Large intestine (tissue), 3 donors: ENCODE measurements around the gene MXD4. TPM values are rescaled to one million over a fixed set of nuclear protein-coding genes. Genes with fewer than 3 reads are reported as not detected.

Experiments
- DNase-seq, 2 donors: peaks; one replicate each; pipeline versions ENCODE4 v3.0.0 to v3.0.0-alpha.2; 2013
- H3K27ac ChIP-seq: one replicate; pipeline ENCODE4 v1.5.1; 2013; ENCODE audit warnings: low read length
- H3K27me3 ChIP-seq: 2 replicates; pipeline ENCODE4 v1.6.1; 2013; ENCODE audit warnings: low read length; ENCODE audit not compliant: control insufficient read depth, insufficient read depth
- H3K36me3 ChIP-seq: 2 replicates; pipeline ENCODE4 v1.6.1; 2013; ENCODE audit warnings: low read length; ENCODE audit not compliant: control insufficient read depth, insufficient read depth
- H3K4me1 ChIP-seq: one replicate; pipeline ENCODE4 v1.6.1; 2013; ENCODE audit warnings: low read length; ENCODE audit not compliant: control insufficient read depth, insufficient read depth
- H3K4me3 ChIP-seq: one replicate; pipeline ENCODE4 v1.5.1; 2013; ENCODE audit warnings: low read length
- H3K9me3 ChIP-seq: one replicate; pipeline ENCODE4 v1.6.1; 2013; ENCODE audit warnings: mild to moderate bottlenecking, low read depth, low read length, moderate library complexity; ENCODE audit not compliant: control insufficient read depth
- WGBS: methylation state at CpG from one replicate; pipeline ENCODE4 v1.1.5; 2013; ENCODE audit warnings: low lambda C conversion rate; ENCODE audit not compliant: insufficient coverage; 5-methylcytosine and 5-hydroxymethylcytosine counted together
- polyA plus RNA-seq: library from polyadenylated mRNA; unstranded; fragments of 120-200 nt; gene quantifications from one replicate; pipeline ENCODE4 v1.2.1, GENCODE V29; 2013

MXD4 gene
- polyA plus RNA-seq, 1 donor, result 52.4 TPM

DNA sequence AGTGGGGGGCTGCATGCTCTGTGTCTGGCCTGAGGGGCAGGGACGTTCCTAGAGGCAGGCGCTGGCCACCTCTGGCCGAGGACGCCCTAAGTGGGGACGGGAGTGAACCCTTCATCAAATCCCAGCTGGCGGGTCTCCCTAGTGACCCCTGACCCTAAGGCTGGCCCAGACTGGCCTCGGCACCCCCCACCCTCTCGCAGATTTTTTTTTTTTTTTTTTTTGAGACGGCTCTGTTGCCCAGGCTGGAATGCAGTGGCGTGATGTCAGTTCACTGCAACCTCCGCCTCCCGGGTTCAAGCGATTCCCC is 988 bp upstream of the MXD4 start:
- Histone ChIP-seq H3K27me3 (no peaks in the 10 kb centered on the region), H3K9me3 (no peaks in the 10 kb centered on the region), H3K36me3 (peaks cover 23% of the 10 kb centered on the region), H3K4me3 (peak overlapping the region; percentile 47), H3K27ac (peak overlapping the region; percentile 74), H3K4me1 (peaks cover 8% of the 10 kb centered on the region)
- DNase-seq, result no peak
- WGBS, result no CpG with 5 or more reads among the region's 13 CpGs

DNA sequence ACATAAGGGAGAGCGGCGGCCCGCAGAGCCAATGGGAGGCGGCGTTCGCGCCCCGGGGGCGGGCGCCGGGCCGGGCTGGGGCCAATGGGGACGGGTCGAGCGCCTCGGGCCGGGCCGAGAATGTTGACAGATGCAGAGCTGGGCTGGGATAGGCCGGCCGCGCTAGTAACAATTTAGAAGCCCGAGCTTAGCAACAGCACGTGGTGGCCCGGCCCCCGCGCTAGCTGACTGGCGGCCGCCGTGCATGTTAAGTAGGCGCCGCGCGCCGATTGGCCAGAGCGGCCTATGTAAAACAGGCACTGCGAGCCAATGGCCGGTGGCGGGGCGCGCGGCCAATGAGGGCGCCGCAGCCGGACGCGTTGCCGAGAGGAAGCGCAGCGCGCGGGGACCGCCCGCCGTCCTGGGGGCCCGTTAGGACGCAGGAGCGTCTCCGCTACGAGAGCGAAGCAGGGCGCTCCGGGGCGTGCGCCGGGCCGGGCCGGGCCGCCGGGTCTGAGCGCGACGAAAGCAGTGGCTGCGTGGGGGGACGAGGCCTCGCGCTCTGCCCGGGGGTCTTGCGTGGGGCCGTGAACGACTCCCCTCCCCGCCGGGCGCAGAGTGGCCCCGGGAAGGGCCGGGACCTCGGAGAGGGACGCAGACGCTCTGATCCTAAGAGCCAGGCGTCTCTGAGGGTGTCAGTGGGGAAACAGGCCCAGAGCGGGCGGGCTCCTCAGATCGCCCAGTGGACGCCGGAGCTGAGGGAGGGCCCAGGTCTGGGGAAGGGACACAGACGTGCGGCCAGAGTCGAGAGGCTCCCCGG is 435 bp upstream of the MXD4 start:
- H3K9me3 ChIP-seq, result no peaks in the 10 kb centered on the region
- no CpG with 5 or more reads among the region's 98 CpGs for WGBS
- H3K4me1 ChIP-seq, result peaks cover 8% of the 10 kb centered on the region
- H3K4me3 ChIP-seq, result peak overlapping the region; percentile 47
- DNase-seq, result peak; percentile 100
- no peaks in the 10 kb centered on the region for H3K27me3 ChIP-seq
- H3K27ac ChIP-seq, result peak overlapping the region; percentile 74
- peaks cover 28% of the 10 kb centered on the region for H3K36me3 ChIP-seq

DNA sequence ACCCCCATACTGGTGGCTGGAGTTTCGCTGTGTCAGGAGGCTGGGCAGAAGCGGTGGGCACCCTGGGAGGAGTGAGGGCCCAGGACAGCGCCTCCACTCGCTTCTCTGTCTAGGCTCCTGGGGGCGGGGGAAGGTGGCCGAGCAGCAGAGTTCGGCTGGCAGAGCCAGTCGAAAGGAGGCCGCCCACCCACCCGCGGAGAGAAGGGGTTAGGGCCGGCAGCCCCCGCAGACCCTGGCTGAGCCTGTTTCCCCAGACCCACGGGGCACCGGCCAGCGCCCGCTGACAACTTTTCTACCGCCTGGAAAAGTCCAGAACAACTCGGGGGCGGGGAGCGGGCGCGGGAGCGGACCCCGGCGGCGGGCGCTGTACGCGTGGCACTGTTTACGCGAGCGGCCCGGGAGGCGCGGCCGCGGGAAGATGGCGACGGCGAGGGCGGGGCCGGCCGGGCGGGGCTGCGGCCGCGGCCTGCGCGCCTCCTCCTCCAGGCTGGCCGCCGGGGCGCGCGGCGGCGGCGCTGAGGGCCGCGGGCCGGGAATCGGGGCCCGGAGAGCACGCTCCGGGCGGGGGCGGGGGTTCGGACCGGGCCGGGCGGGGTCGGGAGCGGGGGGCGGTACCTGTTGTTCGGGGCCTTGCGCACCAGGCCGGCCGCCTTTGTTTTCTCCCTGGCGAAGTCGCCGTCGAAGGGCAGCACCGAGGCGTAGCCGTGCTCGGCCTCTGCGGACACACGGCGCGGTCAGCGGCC is 628 bp downstream of the MXD4 start:
- DNase-seq, result peak in 1 of 2 donors; percentile 48
- Histone ChIP-seq H3K27ac (no peak overlapping the region), H3K9me3 (no peaks in the 10 kb centered on the region), H3K36me3 (peaks cover 38% of the 10 kb centered on the region), H3K4me3 (peak overlapping the region; percentile 96), H3K4me1 (peaks cover 17% of the 10 kb centered on the region), H3K27me3 (no peaks in the 10 kb centered on the region)
- no CpG with 5 or more reads among the region's 91 CpGs for WGBS

DNA sequence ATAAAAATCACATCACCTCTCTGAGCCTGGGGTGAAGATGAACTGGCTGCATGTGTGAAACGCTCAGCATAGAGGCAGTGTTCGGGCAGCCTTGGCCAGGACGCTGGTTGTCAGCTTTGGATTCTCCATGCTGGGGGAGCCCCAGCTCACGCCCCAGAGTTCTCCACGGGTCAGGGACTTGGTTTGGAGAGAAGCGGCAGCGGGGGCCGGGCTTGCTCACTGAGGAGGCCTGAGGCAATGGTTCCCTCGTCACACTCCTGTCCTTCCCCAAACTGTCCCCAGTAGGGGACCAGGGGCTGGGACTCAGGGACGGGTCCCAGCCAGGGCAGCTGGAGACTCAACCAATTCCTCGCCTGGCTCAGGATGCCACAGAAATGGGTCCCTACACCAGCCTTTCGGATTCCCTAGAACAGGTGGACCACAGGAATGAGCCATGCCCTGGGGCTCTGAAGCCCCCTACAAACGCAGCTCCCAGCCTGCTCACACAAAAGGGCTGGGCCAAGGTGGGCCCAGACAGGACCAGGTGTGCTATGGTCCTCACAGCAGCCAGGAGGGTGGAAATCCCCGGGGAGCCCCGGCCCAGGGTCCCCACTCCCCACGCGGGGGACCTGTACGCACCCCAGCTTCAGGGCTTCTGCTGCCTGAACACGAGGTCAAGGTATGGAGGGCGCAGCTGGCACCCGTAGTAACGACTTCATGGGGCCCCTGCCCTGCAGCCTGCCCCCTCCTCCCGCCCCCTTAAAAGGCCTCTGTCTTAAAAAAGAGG is 1.4 kb downstream of the MXD4 start:
- DNase-seq, result no peak

DNA sequence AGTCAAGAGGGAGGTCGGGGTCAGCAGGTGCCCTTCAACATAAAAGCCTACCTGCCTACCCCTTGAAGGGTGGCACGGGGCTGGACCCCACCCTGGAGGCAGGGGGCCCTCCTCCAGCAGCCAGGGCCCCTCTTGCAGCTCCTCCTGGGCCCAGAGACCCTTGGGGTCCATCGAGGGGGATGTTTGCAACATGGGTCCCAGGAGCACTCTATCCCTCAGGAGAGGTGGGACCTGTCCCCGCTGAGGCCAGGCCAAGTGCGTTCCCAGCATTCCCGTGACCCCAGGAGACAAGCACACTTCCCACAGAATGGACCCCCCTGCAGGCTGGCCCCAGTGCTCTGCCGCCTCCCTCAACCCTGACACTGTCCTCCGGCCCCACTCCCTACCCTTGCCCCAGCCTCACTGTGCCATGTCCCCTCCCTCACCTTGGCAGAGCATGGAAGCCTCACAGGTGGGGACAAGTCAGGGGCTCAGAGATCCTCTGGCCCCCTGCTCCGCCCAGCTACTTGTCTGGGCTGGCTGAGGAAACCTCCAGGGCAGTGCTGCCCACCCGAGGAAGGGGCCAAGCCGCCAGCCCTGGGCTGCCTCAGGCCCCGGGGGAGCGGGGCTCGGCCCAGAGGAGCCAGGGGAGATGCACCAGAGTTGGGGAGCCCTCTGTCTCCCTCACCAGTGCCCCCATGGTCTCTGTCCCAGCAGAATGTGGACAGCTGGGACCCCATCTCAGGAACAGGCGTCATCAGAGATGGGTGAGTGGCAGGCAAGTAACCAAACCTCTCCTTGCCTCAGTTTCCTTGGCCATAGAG is 2.2 kb downstream of the MXD4 start:
- Histone ChIP-seq H3K4me1 (peaks cover 21% of the 10 kb centered on the region), H3K9me3 (no peaks in the 10 kb centered on the region), H3K36me3 (peaks cover 52% of the 10 kb centered on the region), H3K27ac (no peak overlapping the region), H3K4me3 (peak overlapping the region; percentile 96), H3K27me3 (no peaks in the 10 kb centered on the region)
- no CpG with 5 or more reads among the region's 15 CpGs for WGBS
- no peak for DNase-seq

More for the DNA sequence above, 1.4 kb downstream of the MXD4 start:
- peaks cover 45% of the 10 kb centered on the region for H3K36me3 ChIP-seq
- no peaks in the 10 kb centered on the region for H3K9me3 ChIP-seq
- H3K27ac ChIP-seq, result no peak overlapping the region
- H3K4me3 ChIP-seq, result peak overlapping the region; percentile 96
- no peaks in the 10 kb centered on the region for H3K27me3 ChIP-seq
- peaks cover 21% of the 10 kb centered on the region for H3K4me1 ChIP-seq
- WGBS, result no CpG with 5 or more reads among the region's 23 CpGs

DNA sequence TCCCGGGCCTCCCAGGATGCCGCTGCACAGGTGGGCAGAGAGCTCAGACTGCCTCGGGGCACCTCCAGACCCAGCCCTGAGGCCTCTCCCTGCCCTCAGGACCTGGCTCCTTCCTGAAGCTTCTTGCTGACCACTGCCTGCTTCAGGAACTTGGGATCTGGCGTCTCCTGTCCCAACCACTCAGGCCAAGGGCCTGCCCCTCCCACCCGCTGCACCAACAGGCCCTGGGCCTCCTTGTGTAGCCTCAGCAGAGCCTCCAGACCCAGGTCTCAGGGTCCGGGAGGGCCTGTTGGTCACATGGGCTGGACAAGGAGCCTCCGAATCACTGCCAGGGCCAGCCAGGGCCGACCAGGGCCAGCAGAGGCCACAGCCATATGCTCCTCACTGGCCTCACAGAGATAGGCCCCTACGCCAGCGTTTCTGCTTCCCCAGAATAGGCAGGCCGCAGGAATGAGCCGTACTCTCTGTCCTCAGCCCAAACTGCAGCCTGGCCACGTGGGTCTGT is 2.8 kb downstream of the MXD4 start:
- no CpG with 5 or more reads among the region's 13 CpGs for WGBS
- H3K4me1 ChIP-seq, result peaks cover 21% of the 10 kb centered on the region
- DNase-seq, result no peak
- no peak overlapping the region for H3K4me3 ChIP-seq
- H3K36me3 ChIP-seq, result peaks cover 55% of the 10 kb centered on the region
- H3K9me3 ChIP-seq, result no peaks in the 10 kb centered on the region
- H3K27ac ChIP-seq, result no peak overlapping the region
- no peaks in the 10 kb centered on the region for H3K27me3 ChIP-seq

DNA sequence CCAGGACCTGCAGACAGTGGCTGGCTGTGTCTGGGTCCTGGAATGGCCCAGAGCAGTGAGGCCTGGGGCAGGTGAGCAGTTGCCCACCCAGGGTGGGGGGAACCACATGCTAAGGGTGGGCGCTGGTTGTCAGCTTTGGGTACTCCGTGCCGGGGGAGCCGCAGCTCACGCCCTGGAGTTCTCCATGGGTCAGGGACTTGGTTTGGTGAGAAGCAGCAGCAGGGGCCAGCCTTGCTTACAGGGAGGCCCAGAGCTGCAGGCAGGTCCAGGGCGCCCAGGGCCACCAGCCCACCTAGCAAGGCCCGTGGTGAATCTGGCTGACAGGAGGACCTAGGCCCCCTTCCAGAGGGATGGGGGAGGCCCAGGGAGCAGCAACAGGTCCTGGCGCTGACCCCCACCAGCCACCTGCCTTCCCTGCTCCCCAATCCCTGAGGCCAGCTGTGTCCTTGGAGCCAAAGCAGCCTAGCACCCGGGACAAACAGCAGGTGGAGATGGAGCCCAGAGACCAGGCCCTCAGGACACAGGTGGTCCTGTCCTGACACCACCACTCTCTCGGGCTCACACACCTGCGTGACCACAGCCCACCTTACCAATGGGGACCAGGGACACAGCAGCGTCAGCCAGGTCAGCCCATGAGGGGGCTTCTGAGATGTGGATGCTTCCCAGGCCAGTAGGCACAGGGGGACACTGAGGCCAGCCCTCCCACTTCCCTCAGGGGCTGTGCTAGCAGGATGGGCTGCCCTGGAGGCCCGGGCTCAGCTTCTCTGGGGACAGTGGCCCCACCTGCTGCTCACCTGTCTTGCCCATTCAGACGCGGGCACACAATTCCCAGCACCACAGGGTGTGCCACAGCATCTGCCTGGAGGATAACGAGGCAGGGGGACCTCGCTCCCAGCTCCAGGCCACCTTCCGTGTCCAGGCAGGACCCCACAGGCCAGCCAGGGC is 3.5 kb downstream of the MXD4 start:
- no peak overlapping the region for H3K27ac ChIP-seq
- no peaks in the 10 kb centered on the region for H3K9me3 ChIP-seq
- no peak for DNase-seq
- no peaks in the 10 kb centered on the region for H3K27me3 ChIP-seq
- no CpG with 5 or more reads among the region's 18 CpGs for WGBS
- no peak overlapping the region for H3K4me3 ChIP-seq
- peaks cover 21% of the 10 kb centered on the region for H3K4me1 ChIP-seq
- peaks cover 61% of the 10 kb centered on the region for H3K36me3 ChIP-seq

DNA sequence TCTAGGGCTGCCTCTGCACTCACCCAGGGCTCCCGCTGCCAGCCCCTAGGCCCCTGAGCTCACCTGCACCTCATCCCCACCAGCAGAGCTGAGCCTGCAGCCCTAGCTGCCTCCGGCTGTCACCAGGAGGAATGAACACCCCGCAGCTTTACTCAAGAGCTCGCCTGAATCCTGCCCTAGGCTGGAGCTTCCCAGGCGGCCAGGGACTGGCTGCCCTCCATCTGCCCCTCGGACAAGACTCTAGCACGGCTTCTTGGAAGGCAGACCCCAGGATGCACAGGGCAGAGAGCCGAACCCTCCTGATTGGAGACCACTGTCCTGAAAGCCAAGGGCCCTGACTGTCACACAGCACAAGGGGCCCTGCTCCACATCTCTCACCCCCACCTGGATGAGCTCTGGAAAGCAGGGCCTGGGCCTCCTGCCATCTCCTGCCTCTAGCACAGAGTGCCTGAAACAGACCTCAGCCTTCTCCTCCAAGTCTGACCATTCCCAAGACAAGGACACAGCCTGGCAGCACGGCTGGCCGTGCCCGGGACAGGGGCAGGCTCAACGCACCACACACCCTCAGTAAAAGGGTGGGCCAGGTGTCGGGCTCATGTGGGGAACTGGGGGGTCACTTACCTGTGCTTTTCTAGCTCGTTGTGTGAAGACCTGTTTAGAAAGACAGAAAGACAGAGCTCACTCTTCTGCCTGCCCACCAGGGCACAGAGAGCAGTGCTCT is 4.4 kb downstream of the MXD4 start:
- peaks cover 68% of the 10 kb centered on the region for H3K36me3 ChIP-seq
- H3K27me3 ChIP-seq, result no peaks in the 10 kb centered on the region
- 100% methylated on average over 1 of the region's 14 CpGs for WGBS
- H3K27ac ChIP-seq, result no peak overlapping the region
- peaks cover 21% of the 10 kb centered on the region for H3K4me1 ChIP-seq
- H3K9me3 ChIP-seq, result no peaks in the 10 kb centered on the region
- DNase-seq, result no peak
- H3K4me3 ChIP-seq, result no peak overlapping the region

DNA sequence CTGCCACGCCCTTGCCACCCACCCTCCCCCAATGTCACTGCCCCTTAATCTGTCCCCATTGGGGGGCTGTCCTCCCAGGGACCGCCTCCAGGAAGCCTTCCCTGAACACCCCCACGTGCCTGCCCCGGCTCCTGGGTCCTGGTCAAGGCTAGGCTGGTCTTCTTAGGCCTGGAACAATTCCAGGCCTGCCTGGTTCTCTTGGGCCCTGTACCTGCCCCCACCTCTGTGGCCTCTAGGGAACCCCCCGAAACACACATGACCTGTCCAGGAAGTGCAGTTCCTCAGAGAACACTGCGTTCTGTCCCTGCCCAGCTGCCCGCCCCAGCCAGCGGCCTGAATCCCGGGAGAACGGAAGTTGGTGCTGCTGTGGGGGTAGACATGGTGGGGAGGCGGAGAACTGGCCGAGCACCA is 5.1 kb downstream of the MXD4 start:
- WGBS, result no CpG with 5 or more reads among the region's 12 CpGs
- no peak for DNase-seq
- Histone ChIP-seq H3K4me1 (peaks cover 21% of the 10 kb centered on the region), H3K27me3 (no peaks in the 10 kb centered on the region), H3K27ac (no peak overlapping the region), H3K4me3 (no peak overlapping the region), H3K36me3 (peaks cover 74% of the 10 kb centered on the region), H3K9me3 (no peaks in the 10 kb centered on the region)
